DMS114 treated with DMSO at 0.1 percent for 48 hours (cell line): ENCODE results near the gene SELENOV.

Source experiments
- DNase-seq: peaks from one replicate; lab custom pipeline; 2025; ENCODE audit not compliant: unreplicated experiment; lab: John Stamatoyannopoulos, UW

Gene SELENOV

GRCh38 chr19:39555883-39556282, 40.9 kb downstream of the SELENOV start:
- no peak for DNase-seq

- DNase-seq = no peak
Measured at GRCh38 chr19:39557811-39558623, 43.1 kb downstream of the SELENOV start.

- DNase-seq = no peak
Measured at GRCh38 chr19:39558624-39559117, 43.7 kb downstream of the SELENOV start.

GRCh38 chr19:39563408-39563807, 48.5 kb downstream of the SELENOV start:
- no peak for DNase-seq

- DNase-seq = no peak
Measured at GRCh38 chr19:39566064-39566463, 51.1 kb downstream of the SELENOV start.

GRCh38 chr19:39568604-39569003, 53.7 kb downstream of the SELENOV start:
- no peak for DNase-seq
